Smooth muscle cell (in vitro differentiated cells): ENCODE measurements around the gene PTPRM. TPM values are rescaled to one million over a fixed set of nuclear protein-coding genes. Genes with fewer than 3 reads are reported as not detected.

Source experiments
- DNase-seq: peaks from one replicate; lab custom pipeline; 2025; ENCODE audit not compliant: unreplicated experiment; lab: John Stamatoyannopoulos, UW
- H2AFZ ChIP-seq: fragments of 200-600 bp; sonication (generic); 2 replicates; pipeline ENCODE4 v1.6.0; 2016; ENCODE audit warnings: antibody characterized with exemption, low read depth, mild to moderate bottlenecking
- H3F3A ChIP-seq: fragments of 200-600 bp; sonication (generic); 2 replicates; pipeline ENCODE4 v1.6.0; 2017; ENCODE audit warnings: antibody characterized with exemption, low read depth
- H3K27ac ChIP-seq: fragments of 200-600 bp; sonication (generic); 2 replicates; pipeline ENCODE4 v1.5.1; 2016; ENCODE audit warnings: low read depth, mild to moderate bottlenecking
- H3K27me3 ChIP-seq: fragments of 200-600 bp; sonication (generic); 2 replicates; pipeline ENCODE4 v1.6.1; 2016; ENCODE audit warnings: low read depth, mild to moderate bottlenecking
- H3K36me3 ChIP-seq: fragments of 200-600 bp; sonication (generic); 2 replicates; pipeline ENCODE4 v1.5.1; 2016; ENCODE audit warnings: low read depth
- H3K4me1 ChIP-seq: fragments of 200-600 bp; sonication (generic); 2 replicates; pipeline ENCODE4 v1.5.1; 2016; ENCODE audit warnings: low read depth
- H3K4me2 ChIP-seq: fragments of 200-600 bp; sonication (generic); 2 replicates; pipeline ENCODE4 v1.6.0; 2016; ENCODE audit warnings: mild to moderate bottlenecking
- H3K4me3 ChIP-seq: fragments of 200-600 bp; sonication (generic); 2 replicates; pipeline ENCODE4 v1.5.1; 2016; ENCODE audit warnings: mild to moderate bottlenecking
- H3K79me2 ChIP-seq: fragments of 200-600 bp; sonication (generic); 2 replicates; pipeline ENCODE4 v1.6.0; 2016; ENCODE audit warnings: low read depth, mild to moderate bottlenecking
- H3K9ac ChIP-seq: fragments of 200-600 bp; sonication (generic); 2 replicates; pipeline ENCODE4 v1.6.0; 2016; ENCODE audit warnings: low read depth
- H3K9me3 ChIP-seq: fragments of 200-600 bp; sonication (generic); replicated peaks from 2 replicates; pipeline ENCODE4 v1.5.1; 2016; ENCODE audit warnings: low read depth
- H4K20me1 ChIP-seq: fragments of 200-600 bp; sonication (generic); 2 replicates; pipeline ENCODE4 v1.6.0; 2016; ENCODE audit warnings: low read depth
- CTCF ChIP-seq: fragments of 200-600 bp; sonication (generic); IDR thresholded peaks from 2 replicates; pipeline ENCODE4 v1.5.1; 2017; ENCODE audit warnings: borderline replicate concordance, mild to moderate bottlenecking, antibody characterized with exemption; ENCODE audit not compliant: insufficient read depth, poor library complexity, severe bottlenecking
- WGBS: methylation state at CpG from one replicate; pipeline ENCODE4 v1.1.7; 2016; ENCODE audit warnings: low lambda C conversion rate; 5-methylcytosine and 5-hydroxymethylcytosine counted together
- polyA plus RNA-seq: library from polyadenylated mRNA; unstranded; fragments of >200 nt; fragmentation: Nextera tagmentation; extraction: Ambion mirVana; gene quantifications from 2 replicates; pipeline ENCODE4 v1.2.1, GENCODE V29; 2016
- total RNA-seq: library from RNA; depleted of rRNA; stranded (reverse); fragments of >200 nt; gene quantifications from 2 replicates; pipeline ENCODE4 v1.2.3, GENCODE V29; 2014

PTPRM gene
- total and polyA plus RNA-seq, 2 experiments from 2014 or later: 57.5 to 115 TPM

GRCh38 chr18:7607540-7608173 is 40.5 kb downstream of the PTPRM start:
- no peak for DNase-seq
- peaks cover 16% of the 10 kb centered on the region for H3F3A ChIP-seq
- no peaks in the 10 kb centered on the region for H3K27me3 ChIP-seq
- H3K9me3 ChIP-seq: no peaks in the 10 kb centered on the region
- H3K4me2 ChIP-seq: peak overlapping the region; percentile 61
- H3K4me3 ChIP-seq: no peak overlapping the region
- 68% methylated on average over 12 of the region's 12 CpGs for WGBS
- H2AFZ ChIP-seq: no peak overlapping the region
- H3K79me2 ChIP-seq: peaks cover 85% of the 10 kb centered on the region
- H4K20me1 ChIP-seq: peaks cover 70% of the 10 kb centered on the region
- H3K36me3 ChIP-seq: no peaks in the 10 kb centered on the region
- TF ChIP-seq CTCF: no peak
- H3K9ac ChIP-seq: peak overlapping the region; percentile 19
- H3K4me1 ChIP-seq: peaks cover 33% of the 10 kb centered on the region
- peak overlapping the region; percentile 65 for H3K27ac ChIP-seq

GRCh38 chr18:7608174-7608550 is 41.0 kb downstream of the PTPRM start:
- H3K79me2 ChIP-seq: peaks cover 85% of the 10 kb centered on the region
- H2AFZ ChIP-seq: no peak overlapping the region
- H3F3A ChIP-seq: peaks cover 16% of the 10 kb centered on the region
- 24% methylated on average over 1 of the region's 1 CpG for WGBS
- TF ChIP-seq CTCF: no peak
- no peaks in the 10 kb centered on the region for H3K36me3 ChIP-seq
- H3K27me3 ChIP-seq: no peaks in the 10 kb centered on the region
- no peaks in the 10 kb centered on the region for H3K9me3 ChIP-seq
- H3K4me2 ChIP-seq: peak overlapping the region; percentile 61
- H3K27ac ChIP-seq: peak overlapping the region; percentile 65
- H3K4me3 ChIP-seq: no peak overlapping the region
- H3K4me1 ChIP-seq: peaks cover 31% of the 10 kb centered on the region
- DNase-seq: no peak
- H3K9ac ChIP-seq: peak overlapping the region; percentile 19
- peaks cover 66% of the 10 kb centered on the region for H4K20me1 ChIP-seq

- Histone ChIP-seq H3K36me3 (no peaks in the 10 kb centered on the region), H4K20me1 (peaks cover 60% of the 10 kb centered on the region), H3K27me3 (no peaks in the 10 kb centered on the region), H3K9ac (peak overlapping the region; percentile 19), H3K4me2 (peak overlapping the region; percentile 61), H3K4me3 (no peak overlapping the region), H3K9me3 (no peaks in the 10 kb centered on the region), H3F3A (peaks cover 16% of the 10 kb centered on the region), H3K4me1 (peaks cover 24% of the 10 kb centered on the region), H2AFZ (no peak overlapping the region), H3K79me2 (peaks cover 83% of the 10 kb centered on the region), H3K27ac (peak overlapping the region; percentile 65)
- no peak for DNase-seq
- 38% methylated on average over 2 of the region's 2 CpGs for WGBS
- no peak for TF ChIP-seq CTCF
These were observed 41.7 kb downstream of the PTPRM start for GRCh38 chr18:7608781-7609201.

GRCh38 chr18:7609617-7610016 is 42.5 kb downstream of the PTPRM start:
- no peaks in the 10 kb centered on the region for H3K9me3 ChIP-seq
- no peak for TF ChIP-seq CTCF
- H3K4me1 ChIP-seq: peaks cover 22% of the 10 kb centered on the region
- no peak overlapping the region for H3K4me2 ChIP-seq
- peak overlapping the region; percentile 65 for H3K27ac ChIP-seq
- peaks cover 82% of the 10 kb centered on the region for H3K79me2 ChIP-seq
- peaks cover 16% of the 10 kb centered on the region for H3F3A ChIP-seq
- 83% methylated on average over 1 of the region's 1 CpG for WGBS
- no peak for DNase-seq
- H3K27me3 ChIP-seq: no peaks in the 10 kb centered on the region
- no peaks in the 10 kb centered on the region for H3K36me3 ChIP-seq
- H4K20me1 ChIP-seq: peaks cover 51% of the 10 kb centered on the region
- no peak overlapping the region for H3K4me3 ChIP-seq
- H3K9ac ChIP-seq: no peak overlapping the region
- no peak overlapping the region for H2AFZ ChIP-seq
